Measurements from ENCODE around the gene TAF4. TPM values are rescaled to one million over a fixed set of nuclear protein-coding genes. Genes with fewer than 3 reads are reported as not detected.
A peak's percentile ranks its signal among the peaks of the same experiment; 100 is the strongest.

The TAF4 gene
- total and polyA plus RNA-seq, 8 donors: 14.1 to 21.0 (median 17.1) TPM

GRCh38 chr20:61942526-61942925 is 123.2 kb downstream of the TAF4 start:
- H3K4me1 ChIP-seq: no peaks in the 10 kb centered on the region
- H3K27me3 ChIP-seq: peaks cover 0 to 13% of the 10 kb centered on the region in 2 donors
- H3K36me3 ChIP-seq: no peaks in the 10 kb centered on the region
- H3K27ac ChIP-seq: no peak overlapping the region
- DNase-seq (peak in 1 of 4 donors; percentile 49), ATAC-seq (no peak)
- H3K9me3 ChIP-seq: no peaks in the 10 kb centered on the region
- no peak overlapping the region for H3K4me3 ChIP-seq
- intact Hi-C loops (cut with DNase I): no loop called here
- no peak for TF ChIP-seq CTCF (IDR thresholded peaks at IDR 0.05)

- intact Hi-C loops (cut with DNase I): no loop called here
- TF ChIP-seq CTCF (IDR thresholded peaks at IDR 0.05): no peak
- Histone ChIP-seq H3K27ac (no peak overlapping the region), H3K36me3 (no peaks in the 10 kb centered on the region), H3K4me1 (no peaks in the 10 kb centered on the region), H3K4me3 (no peak overlapping the region), H3K9me3 (no peaks in the 10 kb centered on the region), H3K27me3 (peaks cover 0 to 17% of the 10 kb centered on the region in 2 donors)
- peak in 2 of 4 donors; percentile 15 to 55 for DNase-seq
- ATAC-seq: no peak
Observed at GRCh38 chr20:61941721-61942405, 123.8 kb downstream of the TAF4 start.

- ATAC-seq: no peak
- intact Hi-C loops (cut with DNase I): no loop called here
- TF ChIP-seq CTCF (IDR thresholded peaks at IDR 0.05): no peak
Observed at GRCh38 chr20:61940976-61941720, 124.5 kb downstream of the TAF4 start.

GRCh38 chr20:61940491-61940890 is 125.2 kb downstream of the TAF4 start:
- no peak for TF ChIP-seq CTCF (IDR thresholded peaks at IDR 0.05)
- Histone ChIP-seq H3K27me3 (peaks cover 0 to 22% of the 10 kb centered on the region in 2 donors), H3K27ac (no peak overlapping the region), H3K36me3 (no peaks in the 10 kb centered on the region), H3K9me3 (no peaks in the 10 kb centered on the region), H3K4me3 (no peak overlapping the region), H3K4me1 (no peaks in the 10 kb centered on the region)
- ATAC-seq (no peak), DNase-seq (peak in 1 of 4 donors; percentile 49)
- intact Hi-C loops (cut with DNase I): no loop called here

More at GRCh38 chr20:61940976-61941720, 124.5 kb downstream of the TAF4 start:
- Histone ChIP-seq H3K4me1 (no peaks in the 10 kb centered on the region), H3K27me3 (peaks cover 0 to 17% of the 10 kb centered on the region in 2 donors), H3K27ac (no peak overlapping the region), H3K36me3 (no peaks in the 10 kb centered on the region), H3K9me3 (no peaks in the 10 kb centered on the region), H3K4me3 (no peak overlapping the region)
- DNase-seq: peak in 2 of 4 donors; percentile 18 to 48

GRCh38 chr20:61939691-61940360 is 125.9 kb downstream of the TAF4 start:
- peaks cover 0 to 25% of the 10 kb centered on the region in 2 donors for H3K27me3 ChIP-seq
- H3K4me3 ChIP-seq: no peak overlapping the region
- ATAC-seq: no peak
- H3K36me3 ChIP-seq: no peaks in the 10 kb centered on the region
- H3K4me1 ChIP-seq: no peaks in the 10 kb centered on the region
- intact Hi-C loops (cut with DNase I): no loop called here
- H3K9me3 ChIP-seq: no peaks in the 10 kb centered on the region
- peak in 1 of 4 donors; percentile 39 for DNase-seq
- TF ChIP-seq CTCF (IDR thresholded peaks at IDR 0.05): no peak
- no peak overlapping the region for H3K27ac ChIP-seq
